B cell (primary cell): ENCODE data around the gene LRRC2. TPM values are rescaled to one million over a fixed set of nuclear protein-coding genes. Genes with fewer than 3 reads are reported as not detected.

Experiments
- ATAC-seq: fragments of 200-7000 bp; cut with Tn5 transposase; one replicate; pipeline ENCODE4 v1.10.0; 2021; ENCODE audit warnings: low read depth, mild to moderate bottlenecking, moderate number of reproducible peaks, moderate library complexity
- CTCF ChIA-PET: fragments of 350-600 bp; sonication (Branson Sonifier 250); formaldehyde crosslinking; loops from one replicate; lab custom pipeline; 2021; ENCODE audit warnings: antibody characterized with exemption, inconsistent platforms; lab: Charles Lee
- POLR2A ChIA-PET: fragments of 350-600 bp; sonication (Branson Sonifier 250); formaldehyde crosslinking; loops from one replicate; lab custom pipeline; 2021; ENCODE audit warnings: antibody characterized with exemption; lab: Charles Lee
- DNase-seq: peaks from one replicate; pipeline ENCODE4 v3.0.0; 2013
- H2AFZ ChIP-seq: 2 replicates; pipeline ENCODE4 v1.6.1; 2012; ENCODE audit warnings: mild to moderate bottlenecking, low read depth, low read length; ENCODE audit not compliant: insufficient read depth, poor library complexity, severe bottlenecking
- H3K27ac ChIP-seq, 2 donors: 1 replicate in 1 of 2; 2 replicates in 1 of 2; pipeline ENCODE4 v1.5.1; 2012 to 2013; ENCODE audit warnings: low read length in 2 of 2, mild to moderate bottlenecking in 2 of 2, moderate library complexity in 1 of 2
- H3K27me3 ChIP-seq, 4 experiments: fragments of 200-600 bp in 1 of 4; sonication (generic) in 1 of 4; replicated peaks in 1 of 4; 1 replicate in 2 of 4; 2 replicates in 2 of 4; pipeline versions ENCODE4 v1.6.1 to v1.7.0; 2013 to 2016; ENCODE audit warnings: low read length in 3 of 4, mild to moderate bottlenecking in 2 of 4, mixed read lengths in 1 of 4, moderate library complexity in 1 of 4; ENCODE audit not compliant: insufficient read depth in 4 of 4, control insufficient read depth in 3 of 4; ENCODE audit errors: control extremely low read depth in 1 of 4
- H3K36me3 ChIP-seq, 2 experiments: replicated peaks in 1 of 2; 1 replicate in 1 of 2; 2 replicates in 1 of 2; pipeline versions ENCODE4 v1.6.1 to v1.7.1; 2013; ENCODE audit warnings: low read length in 1 of 2; ENCODE audit not compliant: insufficient read depth in 2 of 2, control insufficient read depth in 1 of 2; ENCODE audit errors: control extremely low read depth in 1 of 2, extremely low read depth in 1 of 2
- H3K4me1 ChIP-seq, 2 donors: fragments of 200-600 bp in 1 of 2; sonication (generic) in 1 of 2; 1 replicate in 1 of 2; 2 replicates in 1 of 2; pipeline versions ENCODE4 v1.5.1 to v1.6.1; 2013 to 2017; ENCODE audit warnings: low read length in 2 of 2; ENCODE audit not compliant: control insufficient read depth in 2 of 2, insufficient read depth in 2 of 2
- H3K4me2 ChIP-seq: replicated peaks from 2 replicates; pipeline ENCODE3; 2012; ENCODE audit warnings: mild to moderate bottlenecking, low read depth, low read length; ENCODE audit not compliant: poor library complexity, severe bottlenecking
- H3K4me3 ChIP-seq, 5 experiments: fragments of 200-600 bp in 1 of 5; sonication (generic) in 1 of 5; 1 replicate in 3 of 5; 2 replicates in 2 of 5; pipeline versions ENCODE4 v1.5.1 to v1.7.0; 2011 to 2016; ENCODE audit warnings: low read length in 4 of 5, mild to moderate bottlenecking in 4 of 5, low read depth in 2 of 5, control low read depth in 1 of 5, moderate library complexity in 1 of 5; ENCODE audit not compliant: insufficient read depth in 1 of 5; ENCODE audit errors: control extremely low read depth in 1 of 5, extremely low read depth in 1 of 5
- H3K79me2 ChIP-seq: fragments of 200-600 bp; sonication (generic); one replicate; pipeline ENCODE4 v1.6.0; 2016; ENCODE audit warnings: low read length; ENCODE audit not compliant: control insufficient read depth, insufficient read depth
- H3K9ac ChIP-seq: fragments of 200-600 bp; sonication (generic); 2 replicates; pipeline ENCODE4 v1.6.1; 2017; ENCODE audit warnings: mild to moderate bottlenecking, low read length, moderate library complexity
- H3K9me3 ChIP-seq, 3 donors: one replicate each; pipeline versions ENCODE4 v1.6.1 to v1.7.1; 2013; ENCODE audit warnings: low read length in 2 of 3; ENCODE audit not compliant: control insufficient read depth in 2 of 3, insufficient read depth in 1 of 3; ENCODE audit errors: control extremely low read depth in 1 of 3
- H4K20me1 ChIP-seq: 2 replicates; pipeline ENCODE4 v1.6.0; 2012; ENCODE audit warnings: mild to moderate bottlenecking, low read length; ENCODE audit not compliant: insufficient read depth, control insufficient read depth, poor library complexity, severe bottlenecking
- H3K27ac Mint-ChIP-seq: one replicate; pipeline ENCODE4 v1.8.0; 2021; ENCODE audit warnings: mixed read lengths
- H3K27me3 Mint-ChIP-seq: one replicate; pipeline ENCODE4 v1.8.0; 2021; ENCODE audit warnings: mixed read lengths
- H3K4me1 Mint-ChIP-seq: one replicate; pipeline ENCODE4 v1.8.0; 2021; ENCODE audit warnings: mixed read lengths
- H3K4me3 Mint-ChIP-seq: one replicate; pipeline ENCODE4 v1.8.0; 2021; ENCODE audit warnings: mixed read lengths
- H3K9me3 Mint-ChIP-seq: one replicate; pipeline ENCODE4 v1.8.0; 2022; ENCODE audit warnings: mixed read lengths; ENCODE audit not compliant: insufficient read depth
- EZH2 ChIP-seq: IDR thresholded peaks from 2 replicates; pipeline ENCODE4 v1.6.1; 2012; ENCODE audit warnings: borderline replicate concordance, low read depth, mild to moderate bottlenecking, moderate library complexity, low read length; ENCODE audit not compliant: insufficient read depth, poor library complexity, severe bottlenecking
- WGBS: methylation state at CpG from one replicate; pipeline ENCODE4 v1.1.5; 2013; ENCODE audit warnings: missing lambda C conversion rate; ENCODE audit not compliant: insufficient coverage; 5-methylcytosine and 5-hydroxymethylcytosine counted together
- intact Hi-C: fragments of 100-400 bp; cut with micrococcal nuclease; formaldehyde crosslinking; loops from one replicate; pipeline ENCODE4 v1.10.0; 2022
- polyA plus RNA-seq: library from polyadenylated mRNA; depleted of rRNA; stranded (reverse); fragments of >200 nt; gene quantifications from 2 replicates; pipeline ENCODE4 v1.2.3, GENCODE V29; 2012
- total RNA-seq, 2 donors: library from RNA; stranded (reverse); fragments of 120-200 nt in 1 of 2; gene quantifications; 1 replicate in 1 of 2; 2 replicates in 1 of 2; pipeline versions ENCODE4 v1.2.3 to v1.2.4, GENCODE V29; 2013 to 2022
- TF ChIP-seq, protein P1 (sequence below): fragments of 200-600 bp; IDR thresholded peaks from one replicate; pipeline ENCODE4 v1.8.0; 2022; ENCODE audit warnings: antibody characterized with exemption, mild to moderate bottlenecking

Gene LRRC2
- total and polyA plus RNA-seq, 2 donors (not counting 1 experiment from before 2014, with no cell fraction given): 0.04 TPM; not detected in 1

DNA sequence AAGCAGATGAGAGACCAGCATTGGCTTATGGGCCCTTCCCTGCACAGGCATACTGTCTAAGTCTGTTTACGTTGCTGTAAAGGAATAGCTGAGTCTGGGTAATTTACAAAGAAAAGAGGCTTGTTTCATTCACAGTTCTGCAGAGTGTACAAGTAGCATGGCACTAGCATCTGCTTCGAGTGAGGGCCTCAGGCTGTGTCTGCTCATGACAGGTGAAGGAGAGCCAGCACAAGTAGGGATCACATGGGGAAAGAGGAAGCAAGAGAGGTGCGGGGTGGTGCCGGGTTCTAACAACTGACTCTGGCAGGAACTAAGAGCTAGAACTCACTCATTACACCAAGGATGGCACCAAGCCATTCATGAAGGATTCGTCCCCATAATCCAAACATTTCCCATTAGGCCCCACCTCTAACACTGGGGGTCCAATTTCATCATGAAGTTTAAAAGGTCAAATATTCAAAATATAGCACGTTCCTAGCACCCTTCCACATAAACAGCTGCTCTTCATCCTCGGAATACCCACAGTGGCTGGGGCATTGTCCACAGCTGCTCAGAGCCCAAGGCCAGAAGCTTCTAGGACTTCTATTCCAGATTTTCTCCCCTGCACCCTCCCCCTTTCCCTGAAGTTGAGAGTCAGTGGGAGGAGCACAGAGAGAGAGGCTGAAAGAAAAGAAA lies 62.8 kb downstream of the LRRC2 start:
- CTCF ChIA-PET: interaction anchor here (0.9 to 8.5 kb wide), 3 partner anchors 15 to 57 kb away, joined by 4 to 92 read pairs (median 36); no protein-coding TSS in a partner anchor
- no peak overlapping the region for H3K9ac ChIP-seq

DNA sequence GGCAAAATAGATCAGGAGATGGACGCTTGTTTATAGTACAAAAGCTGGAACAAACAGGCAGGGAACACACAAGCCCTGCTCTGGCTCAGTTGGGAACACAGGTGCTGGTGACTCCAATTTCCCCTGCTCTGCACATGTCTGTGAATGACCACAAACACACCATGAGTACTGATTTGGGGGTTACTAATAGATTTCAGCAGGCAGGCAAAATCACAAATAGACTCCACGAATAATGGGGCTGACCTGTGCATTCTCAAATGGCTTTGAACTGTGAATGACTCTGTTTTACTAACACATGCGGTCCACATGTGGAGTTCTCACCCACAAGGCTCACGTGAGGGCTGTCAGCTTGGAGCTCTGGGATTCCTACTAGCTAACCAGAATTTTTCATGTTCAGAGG lies 64.4 kb downstream of the LRRC2 start:
- Mint-ChIP-seq H3K9me3 (peaks cover 6% of the 10 kb centered on the region), H3K4me3 (no peak overlapping the region), H3K4me1 (peaks cover 51% of the 10 kb centered on the region), H3K27me3 (no peaks in the 10 kb centered on the region), H3K27ac (no peak overlapping the region)
- Histone ChIP-seq H3K9me3 (peaks cover 0 to 16% (median 0%) of the 10 kb centered on the region in 3 donors), H4K20me1 (no peaks in the 10 kb centered on the region), H2AFZ (no peak overlapping the region), H3K4me3 (no peak overlapping the region), H3K79me2 (no peaks in the 10 kb centered on the region), H3K27me3 (no peaks in the 10 kb centered on the region), H3K36me3 (no peaks in the 10 kb centered on the region), H3K9ac (no peak overlapping the region), H3K4me1 (peaks cover 19 to 26% of the 10 kb centered on the region in 2 donors), H3K4me2 (no peak overlapping the region), H3K27ac (no peak overlapping the region)
- ATAC-seq (no peak), DNase-seq (no peak)
- ChIA-PET POLR2A (interaction anchor here (0.7 kb wide), 1 partner anchor 63 kb away, joined by 5 read pairs; no protein-coding TSS in a partner anchor), CTCF (interaction anchor here (2.0 to 8.5 kb wide), 3 partner anchors 13 to 58 kb away, joined by 4 to 92 read pairs (median 36); no protein-coding TSS in a partner anchor)
- WGBS: 94% methylated on average over 4 of the region's 4 CpGs
- intact Hi-C loops: no loop called here
- TF ChIP-seq, protein P1, sequence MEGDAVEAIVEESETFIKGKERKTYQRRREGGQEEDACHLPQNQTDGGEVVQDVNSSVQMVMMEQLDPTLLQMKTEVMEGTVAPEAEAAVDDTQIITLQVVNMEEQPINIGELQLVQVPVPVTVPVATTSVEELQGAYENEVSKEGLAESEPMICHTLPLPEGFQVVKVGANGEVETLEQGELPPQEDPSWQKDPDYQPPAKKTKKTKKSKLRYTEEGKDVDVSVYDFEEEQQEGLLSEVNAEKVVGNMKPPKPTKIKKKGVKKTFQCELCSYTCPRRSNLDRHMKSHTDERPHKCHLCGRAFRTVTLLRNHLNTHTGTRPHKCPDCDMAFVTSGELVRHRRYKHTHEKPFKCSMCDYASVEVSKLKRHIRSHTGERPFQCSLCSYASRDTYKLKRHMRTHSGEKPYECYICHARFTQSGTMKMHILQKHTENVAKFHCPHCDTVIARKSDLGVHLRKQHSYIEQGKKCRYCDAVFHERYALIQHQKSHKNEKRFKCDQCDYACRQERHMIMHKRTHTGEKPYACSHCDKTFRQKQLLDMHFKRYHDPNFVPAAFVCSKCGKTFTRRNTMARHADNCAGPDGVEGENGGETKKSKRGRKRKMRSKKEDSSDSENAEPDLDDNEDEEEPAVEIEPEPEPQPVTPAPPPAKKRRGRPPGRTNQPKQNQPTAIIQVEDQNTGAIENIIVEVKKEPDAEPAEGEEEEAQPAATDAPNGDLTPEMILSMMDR: no peak
- TF ChIP-seq EZH2: no peak

More for the DNA sequence above, 62.8 kb downstream of the LRRC2 start:
- Histone ChIP-seq H3K27me3 (peaks cover 0 to 5% (median 0%) of the 10 kb centered on the region in 4 experiments), H3K4me1 (peaks cover 13 to 21% of the 10 kb centered on the region in 2 donors), H3K36me3 (no peaks in the 10 kb centered on the region), H2AFZ (no peak overlapping the region), H3K27ac (no peak overlapping the region), H3K79me2 (no peaks in the 10 kb centered on the region), H3K4me3 (no peak overlapping the region), H4K20me1 (no peaks in the 10 kb centered on the region), H3K9me3 (peaks cover 0 to 16% (median 0%) of the 10 kb centered on the region in 3 donors), H3K4me2 (no peak overlapping the region)
- no peak for ATAC-seq
- Mint-ChIP-seq H3K9me3 (peaks cover 6% of the 10 kb centered on the region), H3K4me3 (no peak overlapping the region), H3K27me3 (no peaks in the 10 kb centered on the region), H3K4me1 (peaks cover 44% of the 10 kb centered on the region), H3K27ac (no peak overlapping the region)
- intact Hi-C loops: no loop called here
- 91% methylated on average over 7 of the region's 7 CpGs for WGBS
- TF ChIP-seq EZH2: no peak
- TF ChIP-seq, protein P1: no peak
- no peak for DNase-seq
- POLR2A ChIA-PET: interaction anchor here (0.9 kb wide), 1 partner anchor 43 kb away, joined by 7 read pairs; no protein-coding TSS in a partner anchor
